Mesenchymal stem cell (in vitro differentiated cells and primary cell): ENCODE measurements around the gene SEMA5B.

Experiments used
- DNase-seq: peaks from one replicate; pipeline ENCODE4 v3.0.0-alpha.2; 2013
- H2AFZ ChIP-seq: one replicate; pipeline ENCODE4 v1.6.1; 2013; ENCODE audit warnings: low read depth, mild to moderate bottlenecking, control low read depth, inconsistent platforms, low read length, moderate library complexity
- H2AK5ac ChIP-seq: 2 replicates; pipeline ENCODE4 v1.6.1; 2013; ENCODE audit warnings: low read length, moderate library complexity, mild to moderate bottlenecking, inconsistent platforms; ENCODE audit not compliant: severe bottlenecking
- H2BK120ac ChIP-seq: one replicate; pipeline ENCODE4 v1.6.1; 2013; ENCODE audit warnings: low read depth, mild to moderate bottlenecking, inconsistent platforms, low read length, moderate library complexity
- H2BK12ac ChIP-seq, 2 experiments: one replicate each; pipeline ENCODE4 v1.6.1; 2013; ENCODE audit warnings: inconsistent platforms in 2 of 2, low read length in 2 of 2, mild to moderate bottlenecking in 2 of 2, moderate library complexity in 2 of 2, control low read depth in 1 of 2
- H2BK15ac ChIP-seq: one replicate; pipeline ENCODE4 v1.6.1; 2013; ENCODE audit warnings: mild to moderate bottlenecking, low read depth, inconsistent platforms; ENCODE audit not compliant: poor library complexity, severe bottlenecking
- H2BK5ac ChIP-seq: 2 replicates; pipeline ENCODE4 v1.6.1; 2013; ENCODE audit warnings: low read depth, mild to moderate bottlenecking, low read length, control low read depth, inconsistent platforms; ENCODE audit not compliant: poor library complexity, severe bottlenecking
- H3K14ac ChIP-seq, 2 experiments: one replicate each; pipeline ENCODE4 v1.6.1; 2013; ENCODE audit warnings: inconsistent platforms in 2 of 2, low read length in 2 of 2, control low read depth in 1 of 2, mild to moderate bottlenecking in 1 of 2, moderate library complexity in 1 of 2
- H3K18ac ChIP-seq, 2 experiments: one replicate each; pipeline ENCODE4 v1.6.1; 2013; ENCODE audit warnings: inconsistent platforms in 2 of 2, low read length in 2 of 2, control low read depth in 1 of 2, low read depth in 1 of 2, mild to moderate bottlenecking in 1 of 2
- H3K23ac ChIP-seq, 2 experiments: one replicate each; pipeline ENCODE4 v1.6.1; 2013; ENCODE audit warnings: inconsistent platforms in 2 of 2, low read length in 2 of 2, mild to moderate bottlenecking in 2 of 2, moderate library complexity in 2 of 2, control low read depth in 1 of 2
- H3K27ac ChIP-seq: 2 replicates; pipeline ENCODE4 v1.5.1; 2013; ENCODE audit warnings: mild to moderate bottlenecking, moderate library complexity, low read length, control low read depth, inconsistent platforms; ENCODE audit not compliant: poor library complexity, severe bottlenecking
- H3K27me3 ChIP-seq, 2 experiments: 2 replicates each; pipeline versions ENCODE4 v1.6.1 to v1.7.0; 2013; ENCODE audit warnings: low read length in 2 of 2, mild to moderate bottlenecking in 2 of 2, moderate library complexity in 2 of 2, control low read depth in 1 of 2, inconsistent platforms in 1 of 2; ENCODE audit not compliant: control insufficient read depth in 1 of 2, insufficient read depth in 1 of 2
- H3K36me3 ChIP-seq, 2 experiments: 2 replicates each; pipeline versions ENCODE4 v1.6.1 to v1.7.0; 2013; ENCODE audit warnings: low read length in 2 of 2, control low read depth in 1 of 2, inconsistent platforms in 1 of 2, low read depth in 1 of 2, mild to moderate bottlenecking in 1 of 2; ENCODE audit not compliant: insufficient read depth in 2 of 2, control insufficient read depth in 1 of 2
- H3K4ac ChIP-seq, 2 experiments: one replicate each; pipeline ENCODE4 v1.6.1; 2013; ENCODE audit warnings: inconsistent platforms in 2 of 2, low read length in 2 of 2, mild to moderate bottlenecking in 2 of 2, moderate library complexity in 2 of 2, control low read depth in 1 of 2, low read depth in 1 of 2
- H3K4me1 ChIP-seq: 2 replicates; pipeline ENCODE4 v1.6.1; 2013; ENCODE audit warnings: low read depth, low read length, control low read depth; ENCODE audit not compliant: control insufficient read depth, insufficient read depth
- H3K4me2 ChIP-seq: 2 replicates; pipeline ENCODE4 v1.6.1; 2013; ENCODE audit warnings: low read length, mild to moderate bottlenecking, inconsistent platforms; ENCODE audit not compliant: poor library complexity, severe bottlenecking
- H3K4me3 ChIP-seq, 2 experiments: 2 replicates each; pipeline versions ENCODE4 v1.5.1 to v1.7.0; 2013; ENCODE audit warnings: low read length in 2 of 2, mild to moderate bottlenecking in 2 of 2, control low read depth in 1 of 2, low read depth in 1 of 2; ENCODE audit not compliant: insufficient read depth in 1 of 2
- H3K79me1 ChIP-seq: replicated peaks from 2 replicates; pipeline ENCODE4 v1.6.1; 2013; ENCODE audit warnings: mild to moderate bottlenecking, control low read depth, low read length, inconsistent platforms; ENCODE audit not compliant: poor library complexity, severe bottlenecking
- H3K9ac ChIP-seq: 2 replicates; pipeline ENCODE4 v1.7.0; 2013; ENCODE audit warnings: mild to moderate bottlenecking, low read length, moderate library complexity
- H3K9me3 ChIP-seq: 2 replicates; pipeline ENCODE4 v1.7.0; 2013; ENCODE audit warnings: mild to moderate bottlenecking, low read length; ENCODE audit not compliant: control insufficient read depth
- H4K8ac ChIP-seq: one replicate; pipeline ENCODE4 v1.6.1; 2013; ENCODE audit warnings: inconsistent platforms, mild to moderate bottlenecking, low read length, moderate library complexity
- H4K91ac ChIP-seq: one replicate; pipeline ENCODE4 v1.6.1; 2013; ENCODE audit warnings: mild to moderate bottlenecking, low read length, inconsistent platforms
- WGBS: methylation state at CpG from one replicate; pipeline ENCODE4 v1.1.7; 2013; ENCODE audit warnings: mixed read lengths; 5-methylcytosine and 5-hydroxymethylcytosine counted together

The SEMA5B gene

GRCh38 chr3:122942937-122943827 lies 84.4 kb downstream of the SEMA5B start:
- H2BK120ac ChIP-seq: no peak overlapping the region
- H2AK5ac ChIP-seq: no peak overlapping the region
- no peak overlapping the region for H4K91ac ChIP-seq
- peaks cover 58 to 89% of the 10 kb centered on the region in 2 experiments for H3K27me3 ChIP-seq
- H3K4me3 ChIP-seq: no peak overlapping the region
- H3K4ac ChIP-seq: no peak overlapping the region
- no peaks in the 10 kb centered on the region for H3K79me1 ChIP-seq
- no peak overlapping the region for H3K18ac ChIP-seq
- H3K14ac ChIP-seq: no peak overlapping the region
- peak overlapping the region; percentile 20 for H4K8ac ChIP-seq
- peaks cover 2% of the 10 kb centered on the region for H3K4me1 ChIP-seq
- H2BK15ac ChIP-seq: no peak overlapping the region
- no peak overlapping the region for H3K9ac ChIP-seq
- H3K9me3 ChIP-seq: no peaks in the 10 kb centered on the region
- H2BK5ac ChIP-seq: no peak overlapping the region
- no peak overlapping the region for H3K27ac ChIP-seq
- no peak overlapping the region for H3K23ac ChIP-seq
- H2AFZ ChIP-seq: no peak overlapping the region
- no peaks in the 10 kb centered on the region for H3K36me3 ChIP-seq
- H3K4me2 ChIP-seq: no peak overlapping the region
- no peak overlapping the region for H2BK12ac ChIP-seq
- DNase-seq: peak; percentile 61
- WGBS: 40% methylated on average over 23 of the region's 23 CpGs

GRCh38 chr3:122942239-122942638 lies 85.3 kb downstream of the SEMA5B start:
- Histone ChIP-seq H3K9ac (no peak overlapping the region), H3K14ac (no peak overlapping the region), H3K79me1 (no peaks in the 10 kb centered on the region), H4K8ac (no peak overlapping the region), H3K36me3 (no peaks in the 10 kb centered on the region), H3K18ac (no peak overlapping the region), H3K27ac (no peak overlapping the region), H2BK120ac (no peak overlapping the region), H2BK5ac (no peak overlapping the region), H2AK5ac (no peak overlapping the region), H4K91ac (no peak overlapping the region), H3K9me3 (no peaks in the 10 kb centered on the region), H3K4me2 (no peak overlapping the region), H2BK12ac (no peak overlapping the region), H3K23ac (no peak overlapping the region), H3K4me3 (no peak overlapping the region), H3K4ac (no peak overlapping the region), H3K27me3 (peaks cover 61 to 86% of the 10 kb centered on the region in 2 experiments), H3K4me1 (peaks cover 2% of the 10 kb centered on the region), H2BK15ac (no peak overlapping the region), H2AFZ (no peak overlapping the region)
- WGBS: 84% methylated on average over 3 of the region's 3 CpGs
- no peak for DNase-seq

DNA sequence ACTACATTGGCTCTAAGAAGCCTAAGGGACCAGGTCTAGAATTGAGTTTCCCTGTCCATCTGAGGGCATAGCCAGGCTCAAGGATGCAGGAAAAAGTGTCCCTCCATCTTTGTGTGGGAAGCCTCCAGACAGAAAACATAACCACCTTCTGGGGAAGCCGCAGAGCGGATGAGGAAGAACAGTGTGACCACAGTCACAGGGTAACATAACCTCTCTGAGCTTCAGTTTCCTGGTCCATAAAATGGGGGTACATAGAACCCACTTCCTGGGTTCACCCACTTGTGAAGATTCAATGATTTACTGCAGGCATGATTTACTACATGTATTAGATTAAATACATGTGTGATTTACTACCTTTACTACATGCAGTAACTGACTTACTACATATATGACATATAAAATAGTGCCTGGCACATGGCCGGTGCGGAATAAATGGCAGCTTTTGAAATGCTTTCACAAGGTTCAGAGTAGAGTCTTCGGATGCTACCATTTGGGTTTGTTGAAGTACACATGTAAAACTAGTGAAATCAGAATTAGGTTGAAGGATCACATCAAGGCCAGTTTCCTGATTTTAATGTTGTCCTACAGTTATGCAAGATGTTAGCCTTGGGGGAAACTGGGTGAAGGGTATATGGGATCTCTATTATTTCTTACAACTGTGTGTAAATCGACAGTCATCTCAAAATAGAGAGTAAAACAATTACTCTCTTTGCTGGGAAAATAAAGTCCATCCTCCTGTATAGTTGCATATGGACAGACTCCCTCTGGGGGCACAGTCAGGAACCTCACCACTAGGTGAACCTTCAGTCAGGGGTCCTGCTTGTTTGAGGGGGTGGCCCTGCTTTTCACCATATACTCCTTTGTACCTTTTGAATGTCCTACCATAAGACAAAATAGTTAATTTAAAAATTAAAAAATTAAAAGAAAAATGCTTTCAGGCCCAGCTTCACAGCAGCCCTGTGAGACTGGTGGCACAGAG lies 86.0 kb downstream of the SEMA5B start:
- Histone ChIP-seq H3K14ac (no peak overlapping the region), H3K4me3 (no peak overlapping the region), H2AFZ (no peak overlapping the region), H3K4me1 (peaks cover 2% of the 10 kb centered on the region), H2BK5ac (no peak overlapping the region), H3K18ac (no peak overlapping the region), H3K4me2 (no peak overlapping the region), H2BK12ac (no peak overlapping the region), H3K36me3 (no peaks in the 10 kb centered on the region), H3K79me1 (no peaks in the 10 kb centered on the region), H2BK15ac (no peak overlapping the region), H4K91ac (no peak overlapping the region), H3K4ac (no peak overlapping the region), H3K9ac (no peak overlapping the region), H3K27me3 (peaks cover 54 to 83% of the 10 kb centered on the region in 2 experiments), H3K9me3 (no peaks in the 10 kb centered on the region), H2AK5ac (no peak overlapping the region), H4K8ac (no peak overlapping the region), H3K23ac (no peak overlapping the region), H3K27ac (no peak overlapping the region), H2BK120ac (no peak overlapping the region)
- WGBS: 97% methylated on average over 5 of the region's 6 CpGs
- DNase-seq: peak; percentile 13

DNA sequence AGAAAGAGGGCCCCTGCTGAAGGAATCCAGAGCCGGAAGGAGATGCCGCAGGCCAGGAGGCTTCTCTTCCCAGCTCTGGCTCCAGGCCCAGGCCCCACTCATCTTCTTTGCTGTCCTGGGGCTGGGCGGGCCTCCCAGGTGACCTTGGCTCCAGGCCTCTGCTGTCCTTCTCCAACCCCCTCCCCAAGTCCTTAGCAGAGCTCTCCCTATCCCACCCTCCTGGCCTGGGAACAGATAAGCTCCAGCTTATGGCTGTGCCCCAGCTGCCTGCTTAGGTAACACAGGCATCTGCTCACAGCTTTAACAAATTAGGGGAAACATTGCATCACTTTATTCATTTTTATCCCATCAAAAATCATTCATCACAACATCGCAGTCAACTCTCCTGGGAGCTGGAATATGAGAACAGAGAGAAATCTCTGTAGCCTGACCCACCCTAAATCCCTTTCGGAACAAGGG lies 86.9 kb downstream of the SEMA5B start:
- peaks cover 2% of the 10 kb centered on the region for H3K4me1 ChIP-seq
- no peak overlapping the region for H3K23ac ChIP-seq
- no peak overlapping the region for H3K4me3 ChIP-seq
- no peaks in the 10 kb centered on the region for H3K36me3 ChIP-seq
- no peak overlapping the region for H3K4me2 ChIP-seq
- H3K9ac ChIP-seq: no peak overlapping the region
- H3K79me1 ChIP-seq: no peaks in the 10 kb centered on the region
- no peaks in the 10 kb centered on the region for H3K9me3 ChIP-seq
- no peak overlapping the region for H2AFZ ChIP-seq
- H3K18ac ChIP-seq: no peak overlapping the region
- H3K27ac ChIP-seq: no peak overlapping the region
- no peak overlapping the region for H2AK5ac ChIP-seq
- H4K8ac ChIP-seq: no peak overlapping the region
- H3K4ac ChIP-seq: no peak overlapping the region
- no peak overlapping the region for H2BK12ac ChIP-seq
- no peak overlapping the region for H4K91ac ChIP-seq
- WGBS: 63% methylated on average over 4 of the region's 5 CpGs
- H2BK5ac ChIP-seq: no peak overlapping the region
- no peak overlapping the region for H3K14ac ChIP-seq
- no peak overlapping the region for H2BK120ac ChIP-seq
- no peak for DNase-seq
- peaks cover 54 to 81% of the 10 kb centered on the region in 2 experiments for H3K27me3 ChIP-seq
- no peak overlapping the region for H2BK15ac ChIP-seq
